Measurements from ENCODE around the gene TBRG1. TPM values are rescaled to one million over a fixed set of nuclear protein-coding genes. Genes with fewer than 3 reads are reported as not detected.

Gene TBRG1
- total RNA-seq, 1 donor from 2014 or later, result 20.7 TPM

DNA sequence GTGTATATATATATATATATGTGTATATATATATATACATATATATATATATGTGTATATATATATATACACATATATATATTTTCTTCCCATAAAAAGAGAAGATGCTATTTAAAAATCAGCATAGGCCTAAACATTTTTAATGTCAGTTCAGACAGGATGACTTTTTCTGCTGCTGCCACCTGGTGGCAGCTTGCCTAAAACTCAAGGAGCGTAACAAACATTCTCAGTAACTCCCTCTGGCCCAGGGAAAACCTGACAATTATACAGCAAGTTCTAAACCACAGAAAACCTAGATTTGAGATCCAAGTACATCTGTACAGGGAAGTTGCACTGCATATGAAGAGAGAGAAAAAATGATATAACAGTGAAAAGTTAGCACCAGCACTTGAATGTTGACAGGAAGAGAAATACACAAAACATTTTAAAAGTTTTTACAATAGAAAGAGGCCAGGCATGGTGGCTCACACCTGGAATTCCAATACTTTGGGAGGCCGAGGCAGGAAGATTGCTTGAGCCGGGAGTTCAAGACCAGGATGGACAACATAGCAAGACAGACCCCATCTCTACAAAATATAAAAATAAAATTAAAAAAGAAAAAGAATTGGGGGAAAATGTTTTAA is 36.3 kb upstream of the TBRG1 start:
- Mint-ChIP-seq H3K4me1 (peaks cover 6% of the 10 kb centered on the region), H3K4me3 (no peak overlapping the region), H3K27me3 (ENCODE audit: insufficient read depth, low read depth) (no peaks in the 10 kb centered on the region), H3K27ac (no peak overlapping the region), H3K36me3 (no peaks in the 10 kb centered on the region), H3K9me3 (peaks cover 2% of the 10 kb centered on the region)
- Histone ChIP-seq H3K4me3 (no peak overlapping the region), H2AFZ (replicated peaks) (no peak overlapping the region), H3K4me2 (no peak overlapping the region), H3K9me3 (ENCODE audit: low read depth) (no peaks in the 10 kb centered on the region), H3K27me3 (no peaks in the 10 kb centered on the region), H3K4me1 (no peaks in the 10 kb centered on the region), H3K79me2 (ENCODE audit: low read depth) (no peaks in the 10 kb centered on the region), H3F3A (ENCODE audit: low read depth) (peaks cover 4% of the 10 kb centered on the region), H3K9ac (no peak overlapping the region), H3K27ac (no peak overlapping the region), H3K36me3 (no peaks in the 10 kb centered on the region), H4K20me1 (ENCODE audit: low read depth) (no peaks in the 10 kb centered on the region)
- DNase-seq (ENCODE audit: low spot score), result peak; percentile 76
- TF ChIP-seq EZH2phosphoT487 (IDR thresholded peaks at IDR 0.05) (no peak), EZH2 (IDR thresholded peaks at IDR 0.05) (no peak)
- TF ChIP-seq, protein P1, sequence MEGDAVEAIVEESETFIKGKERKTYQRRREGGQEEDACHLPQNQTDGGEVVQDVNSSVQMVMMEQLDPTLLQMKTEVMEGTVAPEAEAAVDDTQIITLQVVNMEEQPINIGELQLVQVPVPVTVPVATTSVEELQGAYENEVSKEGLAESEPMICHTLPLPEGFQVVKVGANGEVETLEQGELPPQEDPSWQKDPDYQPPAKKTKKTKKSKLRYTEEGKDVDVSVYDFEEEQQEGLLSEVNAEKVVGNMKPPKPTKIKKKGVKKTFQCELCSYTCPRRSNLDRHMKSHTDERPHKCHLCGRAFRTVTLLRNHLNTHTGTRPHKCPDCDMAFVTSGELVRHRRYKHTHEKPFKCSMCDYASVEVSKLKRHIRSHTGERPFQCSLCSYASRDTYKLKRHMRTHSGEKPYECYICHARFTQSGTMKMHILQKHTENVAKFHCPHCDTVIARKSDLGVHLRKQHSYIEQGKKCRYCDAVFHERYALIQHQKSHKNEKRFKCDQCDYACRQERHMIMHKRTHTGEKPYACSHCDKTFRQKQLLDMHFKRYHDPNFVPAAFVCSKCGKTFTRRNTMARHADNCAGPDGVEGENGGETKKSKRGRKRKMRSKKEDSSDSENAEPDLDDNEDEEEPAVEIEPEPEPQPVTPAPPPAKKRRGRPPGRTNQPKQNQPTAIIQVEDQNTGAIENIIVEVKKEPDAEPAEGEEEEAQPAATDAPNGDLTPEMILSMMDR (IDR thresholded peaks at IDR 0.05), result peak; percentile 73

- Histone ChIP-seq H2AFZ (replicated peaks) (no peak overlapping the region), H3K4me3 (no peak overlapping the region), H3K36me3 (no peaks in the 10 kb centered on the region), H3K79me2 (ENCODE audit: low read depth) (no peaks in the 10 kb centered on the region), H3K9ac (no peak overlapping the region), H3K4me2 (no peak overlapping the region), H4K20me1 (ENCODE audit: low read depth) (no peaks in the 10 kb centered on the region), H3K4me1 (no peaks in the 10 kb centered on the region), H3K9me3 (ENCODE audit: low read depth) (no peaks in the 10 kb centered on the region), H3F3A (ENCODE audit: low read depth) (peaks cover 4% of the 10 kb centered on the region), H3K27ac (no peak overlapping the region), H3K27me3 (no peaks in the 10 kb centered on the region)
- H3K4me3 Mint-ChIP-seq, result no peak overlapping the region
- no peaks in the 10 kb centered on the region for H3K36me3 Mint-ChIP-seq
- H3K4me1 Mint-ChIP-seq, result no peaks in the 10 kb centered on the region
- H3K27ac Mint-ChIP-seq, result no peak overlapping the region
- H3K27me3 Mint-ChIP-seq (ENCODE audit: insufficient read depth, low read depth), result no peaks in the 10 kb centered on the region
- no peak for DNase-seq (ENCODE audit: low spot score)
- peaks cover 2% of the 10 kb centered on the region for H3K9me3 Mint-ChIP-seq
- no peak for TF ChIP-seq EZH2 (IDR thresholded peaks at IDR 0.05)
- TF ChIP-seq, protein P1 (IDR thresholded peaks at IDR 0.05), result no peak
- no peak for TF ChIP-seq EZH2phosphoT487 (IDR thresholded peaks at IDR 0.05)
Measured at GRCh38 chr11:124591430-124591829, 31.2 kb upstream of the TBRG1 start.

DNA sequence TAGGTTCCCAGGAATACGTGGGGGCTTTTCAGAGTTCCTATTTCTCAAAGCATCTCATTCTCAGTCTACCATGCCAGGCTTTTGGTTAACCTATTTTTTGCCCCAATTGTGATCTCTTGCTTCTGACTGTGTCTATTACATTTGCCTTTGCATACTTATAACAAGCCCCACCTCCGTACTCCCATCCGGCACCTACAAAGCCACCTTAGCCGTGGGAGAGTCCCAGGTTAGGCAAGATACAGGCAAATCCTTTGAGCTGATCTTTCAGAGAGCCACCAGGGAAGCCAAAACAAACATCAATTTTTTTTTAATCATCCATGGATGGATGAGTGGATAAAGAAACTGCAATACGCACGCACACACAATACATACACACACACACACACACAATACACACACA is 30.0 kb upstream of the TBRG1 start:
- Histone ChIP-seq H3K36me3 (no peaks in the 10 kb centered on the region), H3K4me2 (no peak overlapping the region), H3K79me2 (ENCODE audit: low read depth) (no peaks in the 10 kb centered on the region), H3K4me3 (no peak overlapping the region), H3K9ac (no peak overlapping the region), H3K27me3 (peaks cover 4% of the 10 kb centered on the region), H4K20me1 (ENCODE audit: low read depth) (no peaks in the 10 kb centered on the region), H3K27ac (no peak overlapping the region), H3K4me1 (no peaks in the 10 kb centered on the region), H3F3A (ENCODE audit: low read depth) (peaks cover 4% of the 10 kb centered on the region), H3K9me3 (ENCODE audit: low read depth) (no peaks in the 10 kb centered on the region), H2AFZ (replicated peaks) (no peak overlapping the region)
- DNase-seq (ENCODE audit: low spot score), result no peak
- H3K4me3 Mint-ChIP-seq, result no peak overlapping the region
- H3K27me3 Mint-ChIP-seq (ENCODE audit: insufficient read depth, low read depth), result no peaks in the 10 kb centered on the region
- H3K27ac Mint-ChIP-seq, result no peak overlapping the region
- H3K9me3 Mint-ChIP-seq, result peaks cover 2% of the 10 kb centered on the region
- H3K36me3 Mint-ChIP-seq, result no peaks in the 10 kb centered on the region
- no peaks in the 10 kb centered on the region for H3K4me1 Mint-ChIP-seq
- TF ChIP-seq EZH2phosphoT487 (IDR thresholded peaks at IDR 0.05) (no peak), EZH2 (IDR thresholded peaks at IDR 0.05) (no peak)
- TF ChIP-seq, protein P1 (IDR thresholded peaks at IDR 0.05), result no peak

Measured in neural progenitor cell (in vitro differentiated cells).